Stomach smooth muscle (tissue), 2 donors: Measurements from ENCODE around the gene TP53I11.

Experiments
- H3K27ac ChIP-seq: one replicate; pipeline ENCODE4 v1.7.0; 2013; ENCODE audit warnings: mild to moderate bottlenecking, low read length, inconsistent platforms
- H3K27me3 ChIP-seq, 2 donors: one replicate each; pipeline ENCODE4 v1.7.0; 2013; ENCODE audit warnings: low read length in 2 of 2; ENCODE audit not compliant: insufficient read depth in 2 of 2, control insufficient read depth in 1 of 2
- H3K36me3 ChIP-seq, 2 donors: one replicate each; pipeline ENCODE4 v1.7.0; 2013; ENCODE audit warnings: low read length in 2 of 2; ENCODE audit not compliant: control insufficient read depth in 2 of 2, insufficient read depth in 2 of 2
- H3K4me1 ChIP-seq: one replicate; pipeline ENCODE4 v1.7.0; 2013; ENCODE audit warnings: low read length; ENCODE audit not compliant: control insufficient read depth, insufficient read depth
- H3K4me3 ChIP-seq, 2 donors: one replicate each; pipeline ENCODE4 v1.7.0; 2013; ENCODE audit warnings: low read length in 2 of 2
- H3K9ac ChIP-seq, 2 donors: one replicate each; pipeline ENCODE4 v1.7.0; 2013; ENCODE audit warnings: low read length in 2 of 2, mild to moderate bottlenecking in 1 of 2
- H3K9me3 ChIP-seq, 2 donors: one replicate each; pipeline ENCODE4 v1.7.0; 2013; ENCODE audit warnings: low read length in 2 of 2; ENCODE audit not compliant: control insufficient read depth in 2 of 2
- donor health status: healthy.
- donor health status: Pancreatic carcinoma.

TP53I11 gene

DNA sequence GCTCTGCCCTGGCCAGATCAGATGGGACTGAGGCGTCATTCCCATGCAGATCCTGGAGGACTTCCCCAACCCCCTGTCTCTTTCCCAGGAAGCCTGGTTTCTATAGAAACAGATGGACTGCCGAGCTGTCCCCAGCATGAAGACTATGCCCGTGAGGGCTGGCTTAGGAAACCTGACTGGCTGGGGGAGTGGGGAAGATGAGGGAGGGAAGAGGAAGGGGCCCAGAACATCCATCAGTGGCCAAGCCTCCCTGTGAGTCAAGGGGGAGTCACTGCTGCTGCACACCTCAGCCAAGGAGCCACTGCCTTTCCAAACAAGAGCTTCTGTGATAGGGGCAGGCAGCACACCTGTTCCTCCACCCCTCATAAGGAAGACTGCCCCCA is 5.8 kb downstream of the TP53I11 start:
- Histone ChIP-seq H3K27ac (no peak overlapping the region), H3K4me3 (no peak overlapping the region), H3K4me1 (peaks cover 31% of the 10 kb centered on the region)

DNA sequence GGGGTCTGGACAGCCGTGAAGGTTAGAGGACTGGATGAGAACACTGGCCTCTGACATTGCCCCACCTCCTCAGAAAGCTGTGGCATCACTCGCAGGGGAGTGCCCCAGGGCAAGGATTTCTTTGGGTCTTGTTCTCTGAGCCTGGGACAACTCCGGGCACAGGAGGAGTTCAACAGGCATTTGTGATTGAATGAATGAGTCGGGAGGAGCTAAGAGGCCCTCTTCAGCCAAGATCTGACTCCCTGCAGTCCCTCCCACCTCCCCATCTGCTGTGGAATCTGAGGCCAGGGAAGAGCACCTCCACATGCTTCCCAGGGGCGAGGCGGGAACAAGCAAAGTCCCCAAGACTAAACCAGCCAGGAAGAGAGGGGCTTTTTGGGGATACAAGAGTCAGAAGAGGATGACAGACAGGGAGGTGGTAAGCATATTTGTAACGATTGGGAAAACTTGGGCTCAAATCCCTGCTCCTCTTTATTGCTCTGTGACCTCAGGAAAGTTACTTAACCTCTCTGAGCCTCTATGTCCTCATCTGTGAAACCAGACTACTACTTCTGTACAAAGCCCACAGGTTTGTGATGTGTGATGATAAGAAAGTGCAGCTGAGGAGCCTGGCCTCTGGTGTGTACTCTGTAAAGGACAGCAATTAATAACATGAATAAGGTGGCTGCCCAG is 6.4 kb downstream of the TP53I11 start:
- no peaks in the 10 kb centered on the region for H3K27me3 ChIP-seq
- no peak overlapping the region for H3K4me3 ChIP-seq
- peaks cover 28% of the 10 kb centered on the region for H3K4me1 ChIP-seq
- no peak overlapping the region for H3K27ac ChIP-seq
- no peak overlapping the region for H3K9ac ChIP-seq
- H3K9me3 ChIP-seq = no peaks in the 10 kb centered on the region
- H3K36me3 ChIP-seq = no peaks in the 10 kb centered on the region

More for the DNA sequence above, 5.8 kb downstream of the TP53I11 start:
- no peaks in the 10 kb centered on the region for H3K27me3 ChIP-seq
- no peak overlapping the region for H3K9ac ChIP-seq
- H3K36me3 ChIP-seq = no peaks in the 10 kb centered on the region
- H3K9me3 ChIP-seq = no peaks in the 10 kb centered on the region

DNA sequence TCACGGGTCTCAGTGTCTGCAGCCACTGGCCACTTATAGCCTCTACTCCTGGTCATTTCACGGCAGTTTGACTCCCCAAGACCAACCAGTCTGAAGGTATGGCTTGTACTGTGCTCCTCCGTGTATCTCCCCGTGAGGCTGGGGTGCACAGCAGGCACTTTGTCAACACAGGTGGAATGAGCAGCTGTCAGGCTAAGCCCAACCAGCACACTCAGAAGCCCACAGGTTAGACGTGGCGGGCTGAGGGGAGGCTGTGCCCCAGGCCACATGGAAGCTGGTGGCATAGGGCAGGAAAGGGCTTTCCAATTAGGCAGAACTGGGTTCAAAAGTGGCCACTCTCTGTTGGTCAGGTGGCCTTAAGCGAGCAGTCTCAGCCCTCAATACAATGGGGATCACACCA is 7.0 kb downstream of the TP53I11 start:
- Histone ChIP-seq H3K36me3 (no peaks in the 10 kb centered on the region), H3K4me1 (peaks cover 24% of the 10 kb centered on the region), H3K9me3 (no peaks in the 10 kb centered on the region), H3K27me3 (no peaks in the 10 kb centered on the region), H3K4me3 (no peak overlapping the region), H3K9ac (no peak overlapping the region), H3K27ac (no peak overlapping the region)

DNA sequence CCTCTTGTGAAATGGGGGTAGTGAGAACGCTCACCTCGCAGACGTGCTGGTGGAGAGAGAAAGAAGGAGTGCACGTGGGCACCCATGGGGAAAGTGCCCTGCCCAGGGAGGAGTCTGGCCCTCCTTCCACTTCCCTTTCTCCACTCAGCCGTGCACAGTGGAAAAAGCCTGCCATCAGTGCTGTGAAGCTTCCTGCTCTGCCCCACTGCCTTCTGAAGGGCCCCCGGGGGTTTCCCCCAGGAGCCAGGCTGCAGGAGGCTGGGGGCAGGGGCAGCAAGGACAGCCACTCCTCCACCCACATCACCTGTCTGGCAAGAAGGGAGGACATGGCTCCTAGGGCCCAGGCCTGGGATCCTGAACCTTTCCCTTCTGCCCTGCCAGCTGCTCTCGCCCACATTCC is 7.6 kb downstream of the TP53I11 start:
- H3K36me3 ChIP-seq = no peaks in the 10 kb centered on the region
- H3K27ac ChIP-seq = no peak overlapping the region
- peaks cover 24% of the 10 kb centered on the region for H3K4me1 ChIP-seq
- H3K9ac ChIP-seq = no peak overlapping the region
- H3K4me3 ChIP-seq = no peak overlapping the region
- no peaks in the 10 kb centered on the region for H3K9me3 ChIP-seq
- H3K27me3 ChIP-seq = no peaks in the 10 kb centered on the region

DNA sequence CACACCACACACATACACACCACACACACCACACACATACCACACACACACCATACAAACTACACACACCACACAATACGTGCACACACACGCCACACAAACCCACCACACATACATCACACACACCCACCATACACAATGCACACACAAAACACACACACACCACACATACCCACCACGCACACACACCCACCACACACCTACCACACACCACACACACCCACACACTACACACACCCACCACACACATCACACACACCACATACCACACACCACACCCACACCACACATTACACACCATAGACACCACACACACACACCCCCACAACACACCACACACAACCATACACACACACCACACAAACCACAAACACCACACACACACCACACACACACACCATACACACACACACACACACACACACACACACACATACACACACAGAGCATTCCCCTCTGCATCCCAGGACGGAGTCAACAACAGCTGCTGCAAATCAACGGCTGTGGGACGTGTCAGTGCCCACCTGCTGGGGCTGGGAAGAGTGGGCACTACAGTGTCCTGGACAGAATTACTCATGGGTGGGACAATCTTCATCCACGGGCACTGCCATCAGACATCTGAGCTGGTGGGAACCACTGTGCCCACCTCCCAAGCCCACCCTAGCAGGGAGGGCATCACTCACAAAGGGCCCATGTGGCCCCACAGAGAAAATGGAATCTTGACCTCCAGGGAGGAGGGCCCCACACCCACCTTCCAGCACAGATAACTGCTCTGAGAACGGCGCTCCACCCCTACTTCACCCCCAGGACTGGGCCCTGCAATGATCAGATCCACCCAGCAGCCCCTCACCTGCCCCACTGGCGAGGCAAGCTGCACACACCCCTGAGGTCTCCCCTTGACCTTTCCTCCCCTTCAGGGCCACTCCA is 8.4 kb downstream of the TP53I11 start:
- Histone ChIP-seq H3K9me3 (no peaks in the 10 kb centered on the region), H3K36me3 (no peaks in the 10 kb centered on the region), H3K9ac (no peak overlapping the region), H3K4me3 (no peak overlapping the region), H3K27me3 (no peaks in the 10 kb centered on the region), H3K27ac (no peak overlapping the region), H3K4me1 (peaks cover 24% of the 10 kb centered on the region)

DNA sequence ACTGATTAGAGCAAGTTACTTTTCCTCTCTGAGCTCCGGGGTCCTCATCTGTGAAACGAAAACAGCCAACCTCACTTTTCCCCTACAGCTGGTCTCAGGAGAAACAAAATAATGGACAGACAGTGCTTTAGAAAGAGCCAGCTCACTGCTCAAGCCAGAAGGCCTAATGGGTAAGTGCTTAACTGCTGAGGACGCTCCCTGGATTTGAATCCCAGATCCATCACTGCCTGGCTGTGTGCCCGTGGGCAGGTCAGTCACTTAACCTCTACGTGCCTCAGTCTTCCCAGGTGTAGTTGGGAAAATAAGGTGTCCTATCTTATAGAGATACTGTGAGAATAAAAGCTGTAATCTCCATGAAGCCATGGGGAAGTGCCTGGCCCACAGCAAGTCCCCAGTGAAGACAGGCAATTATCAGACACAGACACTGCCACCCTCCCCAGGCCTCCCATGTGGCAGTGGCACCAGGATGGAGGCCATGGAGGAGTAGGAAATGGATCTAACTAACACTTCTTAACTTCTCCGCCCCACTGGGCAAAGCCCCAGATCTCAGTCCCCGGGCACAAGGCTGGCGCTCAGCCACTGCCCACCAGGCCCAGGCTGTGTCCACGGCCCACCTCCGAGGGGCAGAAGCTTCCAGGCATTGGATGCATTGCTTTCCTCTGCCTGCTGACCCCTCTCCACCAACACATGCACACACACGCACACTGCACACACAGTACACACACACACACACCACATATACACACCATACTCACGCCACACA is 9.2 kb downstream of the TP53I11 start:
- H3K27me3 ChIP-seq = no peaks in the 10 kb centered on the region
- H3K9ac ChIP-seq = no peak overlapping the region
- H3K9me3 ChIP-seq = no peaks in the 10 kb centered on the region
- no peaks in the 10 kb centered on the region for H3K36me3 ChIP-seq
- H3K4me1 ChIP-seq = peaks cover 24% of the 10 kb centered on the region
- no peak overlapping the region for H3K27ac ChIP-seq
- H3K4me3 ChIP-seq = no peak overlapping the region

DNA sequence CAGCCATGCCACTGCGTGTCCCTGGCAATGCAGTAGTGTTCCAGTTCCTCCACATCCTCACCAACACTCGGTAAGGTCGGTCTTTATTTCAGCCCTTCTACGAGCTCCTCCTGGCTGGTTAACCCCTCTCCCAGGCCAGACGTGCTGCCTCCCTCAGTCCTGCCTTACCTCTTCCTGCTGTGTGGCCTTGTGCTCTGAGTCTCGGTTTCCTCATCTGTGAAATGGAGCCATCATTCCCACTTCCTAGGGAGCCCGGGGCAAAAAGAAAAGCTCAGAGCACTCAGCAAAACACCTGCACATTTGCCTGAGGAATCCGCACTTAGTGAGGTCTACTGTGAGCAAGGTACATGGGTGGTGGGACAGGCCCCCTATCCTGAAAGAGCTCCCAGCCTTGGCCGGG is 9.8 kb downstream of the TP53I11 start:
- H3K9ac ChIP-seq = no peak overlapping the region

DNA sequence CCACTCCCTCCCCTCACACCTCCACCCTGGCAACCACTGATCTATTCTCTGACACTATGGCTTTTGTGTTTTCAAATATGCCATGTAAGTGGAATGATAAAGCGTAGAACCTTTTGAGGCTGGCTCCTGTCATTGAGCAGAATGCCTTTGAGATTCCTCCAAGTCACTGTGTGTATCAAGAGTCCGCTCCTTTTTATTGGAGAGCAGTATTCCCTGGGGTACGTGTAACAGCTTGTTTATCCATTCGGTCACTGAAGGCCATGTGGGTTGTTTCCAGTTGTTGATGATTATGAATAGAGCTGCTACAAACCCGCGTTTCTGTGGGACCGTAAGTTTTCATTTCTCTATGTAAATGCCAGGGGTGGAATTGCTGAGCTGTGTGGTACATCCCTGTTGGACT is 10.3 kb downstream of the TP53I11 start:
- Histone ChIP-seq H3K4me3 (no peak overlapping the region), H3K4me1 (peaks cover 24% of the 10 kb centered on the region), H3K9ac (no peak overlapping the region), H3K27ac (no peak overlapping the region), H3K36me3 (no peaks in the 10 kb centered on the region), H3K9me3 (no peaks in the 10 kb centered on the region), H3K27me3 (no peaks in the 10 kb centered on the region)

More for the DNA sequence above, 9.8 kb downstream of the TP53I11 start:
- H3K9me3 ChIP-seq = no peaks in the 10 kb centered on the region
- H3K27me3 ChIP-seq = no peaks in the 10 kb centered on the region
- no peak overlapping the region for H3K4me3 ChIP-seq
- H3K27ac ChIP-seq = no peak overlapping the region
- peaks cover 24% of the 10 kb centered on the region for H3K4me1 ChIP-seq
- H3K36me3 ChIP-seq = no peaks in the 10 kb centered on the region

DNA sequence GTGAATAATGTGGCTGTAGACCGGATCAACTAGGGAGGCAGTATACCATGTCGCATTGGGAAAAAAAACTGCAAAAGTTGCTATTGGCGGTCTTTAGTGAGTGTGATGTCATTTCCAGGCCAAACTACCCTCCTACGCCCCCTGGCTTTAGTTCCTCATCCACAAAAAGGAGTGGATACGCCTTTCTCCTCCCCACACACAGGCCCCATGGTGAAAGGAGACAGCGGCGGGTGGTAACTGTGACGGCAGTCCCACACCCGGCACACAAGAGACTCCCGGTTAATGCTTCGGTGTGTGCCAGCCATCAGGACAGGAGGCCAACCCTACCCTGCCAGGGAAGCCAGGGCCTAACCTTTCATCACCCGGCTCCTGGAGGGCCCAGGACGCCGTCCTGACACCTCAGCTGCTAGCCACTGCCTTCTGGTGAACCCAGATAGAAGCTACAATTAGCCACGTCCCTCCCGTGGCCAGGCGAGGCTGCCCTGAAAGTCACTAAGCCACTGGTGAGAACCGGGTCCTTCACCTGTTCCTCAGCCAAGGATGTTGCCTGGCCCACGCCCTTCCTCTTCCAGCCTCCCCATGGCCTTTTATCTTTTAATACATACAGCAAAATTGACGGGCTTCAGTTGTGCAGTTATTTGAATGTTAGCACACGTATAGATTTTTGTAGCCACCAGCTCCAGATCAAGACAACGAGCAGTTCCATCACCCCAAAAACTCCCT is 10.8 kb downstream of the TP53I11 start:
- Histone ChIP-seq H3K4me3 (no peak overlapping the region), H3K9ac (no peak overlapping the region)

DNA sequence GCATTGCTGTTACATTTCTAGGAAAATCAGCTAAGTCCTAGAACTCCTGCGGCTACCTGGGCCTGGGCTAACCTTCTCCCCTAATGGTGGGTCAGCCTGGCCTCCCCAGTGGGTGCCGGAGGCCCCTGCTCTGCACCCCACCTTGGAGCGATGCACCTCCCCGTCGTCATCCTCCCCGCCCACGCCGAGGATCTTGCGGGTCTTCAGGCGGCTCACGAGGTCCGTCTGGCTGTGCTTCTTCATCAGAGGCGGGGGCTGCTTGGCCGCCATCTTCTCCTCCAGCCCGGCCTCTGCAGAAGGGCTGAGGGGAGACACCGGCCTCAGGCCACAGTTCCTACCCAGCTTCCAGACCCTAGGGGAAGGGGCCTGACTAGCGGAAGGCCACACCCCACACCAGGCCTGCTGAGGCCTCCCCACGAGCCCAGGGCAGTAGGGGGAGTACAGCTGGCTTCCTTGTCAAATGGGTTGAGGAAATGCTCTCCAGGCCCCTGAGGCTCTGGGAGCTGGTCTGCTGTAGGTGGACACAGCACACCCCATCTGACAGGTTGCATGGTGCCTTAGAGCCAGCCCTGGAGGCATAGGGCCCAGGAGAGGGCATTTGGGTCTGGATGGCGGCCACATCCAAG is 12.5 kb downstream of the TP53I11 start:
- Histone ChIP-seq H3K27ac (no peak overlapping the region), H3K4me3 (no peak overlapping the region), H3K9me3 (no peaks in the 10 kb centered on the region), H3K4me1 (peaks cover 20% of the 10 kb centered on the region), H3K9ac (no peak overlapping the region), H3K36me3 (peaks cover 0 to 4% of the 10 kb centered on the region in 2 donors), H3K27me3 (no peaks in the 10 kb centered on the region)

More for the DNA sequence above, 10.8 kb downstream of the TP53I11 start:
- H3K36me3 ChIP-seq = peaks cover 0 to 4% of the 10 kb centered on the region in 2 donors
- H3K27me3 ChIP-seq = no peaks in the 10 kb centered on the region
- no peak overlapping the region for H3K27ac ChIP-seq
- peaks cover 24% of the 10 kb centered on the region for H3K4me1 ChIP-seq
- no peaks in the 10 kb centered on the region for H3K9me3 ChIP-seq
